ENCODE results near the gene ILKAP.

ILKAP gene

GRCh38 chr2:238149841-238150572 is 53.5 kb downstream of the ILKAP start:
- DNase-seq: no peak

- DNase-seq: no peak
Measured at GRCh38 chr2:238148981-238149380, 54.5 kb downstream of the ILKAP start.

GRCh38 chr2:238146884-238147544 is 56.5 kb downstream of the ILKAP start:
- no peak for DNase-seq

- DNase-seq: no peak
Measured at GRCh38 chr2:238145851-238146250, 57.6 kb downstream of the ILKAP start.

- no peak for DNase-seq
Measured at GRCh38 chr2:238145046-238145445, 58.4 kb downstream of the ILKAP start.

- no peak for DNase-seq
Measured at GRCh38 chr2:238144262-238144661, 59.2 kb downstream of the ILKAP start.

GRCh38 chr2:238143239-238143951 is 60.1 kb downstream of the ILKAP start:
- peak; percentile 47 for DNase-seq

- no peak for DNase-seq
Measured at GRCh38 chr2:238142382-238143205, 60.9 kb downstream of the ILKAP start.

- DNase-seq: no peak
Measured at GRCh38 chr2:238141541-238142318, 61.8 kb downstream of the ILKAP start.

- DNase-seq: no peak
Measured at GRCh38 chr2:238140721-238141540, 62.6 kb downstream of the ILKAP start.

GRCh38 chr2:238140040-238140439 is 63.5 kb downstream of the ILKAP start:
- DNase-seq: no peak

GRCh38 chr2:238139196-238140039 is 64.1 kb downstream of the ILKAP start:
- DNase-seq: no peak

GRCh38 chr2:238138331-238139195 is 64.9 kb downstream of the ILKAP start, which contains the start of gene KLHL30:
Gene KLHL30 (plus strand): TSS chr2:238138668. CDS start chr2:238140755, 2,087 bp downstream.
- no peak for DNase-seq

GRCh38 chr2:238137885-238138284 is 65.6 kb downstream of the ILKAP start:
- no peak for DNase-seq

GRCh38 chr2:238136820-238137537 is 66.5 kb downstream of the ILKAP start:
- DNase-seq: no peak

- DNase-seq: no peak
Measured at GRCh38 chr2:238135601-238136150, 67.8 kb downstream of the ILKAP start.

- DNase-seq: no peak
Measured at GRCh38 chr2:238134393-238134785, 69.1 kb downstream of the ILKAP start.
